HG03457 (cell line): ENCODE measurements around the gene PCCA.
"Not testable (repeated sequence)": the region's sequence is repeated elsewhere in the genome, so short reads cannot be mapped to it uniquely, and the experiment has no call there.

Experiments used
- ATAC-seq: cut with Tn5 transposase; IDR thresholded peaks from one replicate; pipeline ENCODE4 v1.9.1; 2021; ENCODE audit warnings: moderate number of reproducible peaks; ENCODE audit not compliant: unreplicated experiment

PCCA gene

GRCh38 chr13:100301418-100301817 is 212.5 kb downstream of the PCCA start:
- no peak for ATAC-seq

- no peak for ATAC-seq
These were observed 213.5 kb downstream of the PCCA start for GRCh38 chr13:100302391-100302790.

- ATAC-seq = no peak
These were observed 215.3 kb downstream of the PCCA start for GRCh38 chr13:100304229-100304628.

GRCh38 chr13:100305398-100305797 is 216.5 kb downstream of the PCCA start:
- ATAC-seq = no peak

- ATAC-seq = no peak
These were observed 217.1 kb downstream of the PCCA start for GRCh38 chr13:100306030-100306429.

GRCh38 chr13:100306434-100306999 is 217.6 kb downstream of the PCCA start:
- no peak for ATAC-seq

GRCh38 chr13:100314132-100314910 is 225.4 kb downstream of the PCCA start:
- ATAC-seq = no peak

- ATAC-seq = no peak
These were observed 226.6 kb downstream of the PCCA start for GRCh38 chr13:100315522-100315921.

GRCh38 chr13:100318473-100318872 is 229.6 kb downstream of the PCCA start:
- ATAC-seq = not testable (repeated sequence)

GRCh38 chr13:100323937-100324336 is 235.0 kb downstream of the PCCA start:
- no peak for ATAC-seq

GRCh38 chr13:100330662-100331061 is 241.8 kb downstream of the PCCA start:
- no peak for ATAC-seq

- no peak for ATAC-seq
These were observed 244.2 kb downstream of the PCCA start for GRCh38 chr13:100333141-100333540.

GRCh38 chr13:100334214-100334613 is 245.3 kb downstream of the PCCA start:
- peak; percentile 72 for ATAC-seq

GRCh38 chr13:100336795-100337516 is 248.1 kb downstream of the PCCA start:
- no peak for ATAC-seq

- no peak for ATAC-seq
These were observed 249.4 kb downstream of the PCCA start for GRCh38 chr13:100338275-100338674.

GRCh38 chr13:100339411-100339940 is 250.6 kb downstream of the PCCA start:
- ATAC-seq = no peak

GRCh38 chr13:100340865-100341264 is 252.0 kb downstream of the PCCA start:
- no peak for ATAC-seq

GRCh38 chr13:100341327-100341726 is 252.4 kb downstream of the PCCA start:
- no peak for ATAC-seq

- no peak for ATAC-seq
These were observed 255.7 kb downstream of the PCCA start for GRCh38 chr13:100344544-100344943.

- ATAC-seq = no peak
These were observed 259.1 kb downstream of the PCCA start for GRCh38 chr13:100347968-100348367.

- no peak for ATAC-seq
These were observed 260.7 kb downstream of the PCCA start for GRCh38 chr13:100349594-100349993.

GRCh38 chr13:100350601-100351000 is 261.7 kb downstream of the PCCA start:
- no peak for ATAC-seq
